Stimulated activated naive B cell treated with anti-CD40 and anti-IgM and Interleukin-4, amounts not matched to agents 10 μg/mL and 1 μg/mL and 100 μg/mL, for 72 hours (primary cell): Measurements from ENCODE around the gene TRRAP.
A peak's percentile ranks its signal among the peaks of the same experiment; 100 is the strongest.

Source experiments
- ATAC-seq, 2 donors: fragments of 150-1000 bp; cut with Tn5 transposase; replicated peaks; 2 replicates each; pipeline ENCODE4 v1.10.0; 2021; ENCODE audit warnings: moderate library complexity in 1 of 2
- DNase-seq: peaks from one replicate; pipeline ENCODE4 v3.0.0; 2021
- H3K27ac Mint-ChIP-seq: one replicate; pipeline ENCODE4 v1.8.0; 2022; ENCODE audit warnings: mild to moderate bottlenecking, mixed read lengths
- H3K27me3 Mint-ChIP-seq, 2 donors: one replicate each; pipeline ENCODE4 v1.8.0; 2022; ENCODE audit warnings: mixed read lengths in 2 of 2
- H3K36me3 Mint-ChIP-seq, 2 donors: one replicate each; pipeline ENCODE4 v1.8.0; 2022; ENCODE audit warnings: mixed read lengths in 2 of 2, mild to moderate bottlenecking in 1 of 2
- H3K4me1 Mint-ChIP-seq, 2 donors: one replicate each; pipeline ENCODE4 v1.8.0; 2022; ENCODE audit warnings: mixed read lengths in 2 of 2, mild to moderate bottlenecking in 1 of 2
- H3K4me3 Mint-ChIP-seq, 2 donors: one replicate each; pipeline ENCODE4 v1.8.0; 2022; ENCODE audit warnings: mild to moderate bottlenecking in 2 of 2, mixed read lengths in 2 of 2, moderate library complexity in 1 of 2
- H3K9me3 Mint-ChIP-seq, 2 donors: one replicate each; pipeline ENCODE4 v1.8.0; 2022; ENCODE audit warnings: mixed read lengths in 2 of 2, mild to moderate bottlenecking in 1 of 2

Gene TRRAP

DNA sequence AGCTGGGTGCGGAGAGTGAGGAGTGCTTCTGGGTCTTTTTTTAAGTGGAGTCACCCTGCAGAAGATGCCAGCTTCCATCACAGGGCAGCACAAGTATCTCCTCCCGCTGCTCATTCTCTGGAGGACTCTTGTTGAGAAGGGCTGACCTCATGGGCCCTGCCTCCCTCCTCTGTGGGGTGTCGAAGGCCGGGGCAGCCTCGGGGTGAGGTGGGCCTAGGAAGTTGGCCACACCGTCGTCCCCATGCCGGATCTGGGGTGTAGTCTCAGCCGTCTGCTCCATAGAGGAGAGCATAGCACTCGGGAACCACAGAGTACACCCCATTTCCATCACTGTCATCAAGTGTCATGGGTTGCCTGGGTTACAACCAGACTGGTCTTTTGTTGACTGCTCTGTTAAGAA lies 85.0 kb downstream of the TRRAP start:
- Mint-ChIP-seq H3K4me3 (no peak overlapping the region), H3K27me3 (no peaks in the 10 kb centered on the region), H3K4me1 (no peaks in the 10 kb centered on the region), H3K27ac (no peak overlapping the region), H3K9me3 (no peaks in the 10 kb centered on the region), H3K36me3 (peaks cover 52 to 65% of the 10 kb centered on the region in 2 donors)
- ATAC-seq: no peak
- DNase-seq: no peak

DNA sequence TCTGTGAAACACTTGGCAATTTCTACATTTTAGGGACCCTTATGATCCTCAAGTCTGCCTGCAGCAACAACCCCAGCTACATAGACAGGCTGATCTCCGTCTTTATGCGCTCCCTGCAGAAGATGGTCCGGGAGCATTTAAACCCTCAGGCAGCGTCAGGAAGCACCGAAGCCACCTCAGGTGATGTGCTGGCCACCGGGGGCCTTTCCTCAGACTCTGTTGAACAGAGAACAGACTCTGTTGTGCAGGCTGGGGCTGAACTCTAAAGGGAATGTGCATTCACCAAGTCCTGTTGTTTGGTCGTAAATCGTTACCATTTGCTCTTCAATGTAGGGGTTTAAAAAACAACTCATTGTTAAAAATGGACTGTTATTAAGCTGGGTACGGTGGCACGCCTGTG lies 86.3 kb downstream of the TRRAP start:
- H3K36me3 Mint-ChIP-seq: peaks cover 58 to 66% of the 10 kb centered on the region in 2 donors
- no peak overlapping the region for H3K4me3 Mint-ChIP-seq
- no peak overlapping the region for H3K27ac Mint-ChIP-seq
- H3K4me1 Mint-ChIP-seq: no peaks in the 10 kb centered on the region
- no peak for ATAC-seq
- DNase-seq: no peak
- H3K27me3 Mint-ChIP-seq: no peaks in the 10 kb centered on the region
- H3K9me3 Mint-ChIP-seq: no peaks in the 10 kb centered on the region

DNA sequence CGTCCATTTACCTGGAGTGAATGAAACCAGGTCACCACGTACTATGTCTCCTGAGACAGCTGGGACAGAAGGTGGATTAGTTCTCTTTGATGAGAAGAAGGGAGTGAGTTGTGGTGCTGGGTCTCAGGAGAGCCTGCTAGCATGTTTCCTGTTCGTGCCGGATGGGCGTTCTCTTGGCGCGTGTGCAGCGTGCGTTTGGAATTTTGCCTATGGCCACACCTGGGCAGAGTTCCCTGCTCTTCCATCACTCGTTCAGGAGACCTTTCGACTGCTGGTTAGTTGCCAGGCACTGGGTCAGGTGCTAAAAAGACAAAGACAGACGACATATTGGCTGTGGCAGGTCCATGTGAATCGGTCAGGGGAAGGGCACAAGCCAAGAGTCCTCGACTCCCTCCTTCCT lies 90.3 kb downstream of the TRRAP start:
- Mint-ChIP-seq H3K4me3 (no peak overlapping the region), H3K27me3 (no peaks in the 10 kb centered on the region), H3K9me3 (no peaks in the 10 kb centered on the region), H3K27ac (no peak overlapping the region), H3K36me3 (peaks cover 66 to 73% of the 10 kb centered on the region in 2 donors), H3K4me1 (no peaks in the 10 kb centered on the region)
- ATAC-seq (no peak), DNase-seq (no peak)

DNA sequence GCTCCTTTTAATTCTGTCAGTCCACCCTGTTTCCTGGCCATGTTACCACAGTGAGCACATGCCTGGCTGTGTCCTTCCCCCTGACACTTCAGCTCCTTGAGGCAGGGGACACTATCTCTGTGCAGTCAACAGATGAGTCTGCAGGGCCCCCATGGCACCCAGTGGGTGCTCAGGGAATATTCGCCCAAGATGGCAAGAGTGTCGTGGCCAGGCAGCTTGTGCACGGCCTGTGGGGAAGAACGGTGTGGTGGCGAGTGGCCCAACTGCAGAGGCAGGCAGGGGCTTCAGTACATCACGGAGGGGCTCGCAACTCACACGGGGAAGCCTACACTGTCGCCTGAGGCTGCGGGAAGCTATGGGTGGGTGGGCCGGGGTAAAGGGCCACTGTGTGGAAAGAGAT lies 91.1 kb downstream of the TRRAP start:
- no peak overlapping the region for H3K4me3 Mint-ChIP-seq
- peak overlapping the region; percentile 20 for H3K27ac Mint-ChIP-seq
- DNase-seq (no peak), ATAC-seq (no peak)
- no peaks in the 10 kb centered on the region for H3K27me3 Mint-ChIP-seq
- no peaks in the 10 kb centered on the region for H3K9me3 Mint-ChIP-seq
- H3K4me1 Mint-ChIP-seq: no peaks in the 10 kb centered on the region
- H3K36me3 Mint-ChIP-seq: peaks cover 70 to 76% of the 10 kb centered on the region in 2 donors

DNA sequence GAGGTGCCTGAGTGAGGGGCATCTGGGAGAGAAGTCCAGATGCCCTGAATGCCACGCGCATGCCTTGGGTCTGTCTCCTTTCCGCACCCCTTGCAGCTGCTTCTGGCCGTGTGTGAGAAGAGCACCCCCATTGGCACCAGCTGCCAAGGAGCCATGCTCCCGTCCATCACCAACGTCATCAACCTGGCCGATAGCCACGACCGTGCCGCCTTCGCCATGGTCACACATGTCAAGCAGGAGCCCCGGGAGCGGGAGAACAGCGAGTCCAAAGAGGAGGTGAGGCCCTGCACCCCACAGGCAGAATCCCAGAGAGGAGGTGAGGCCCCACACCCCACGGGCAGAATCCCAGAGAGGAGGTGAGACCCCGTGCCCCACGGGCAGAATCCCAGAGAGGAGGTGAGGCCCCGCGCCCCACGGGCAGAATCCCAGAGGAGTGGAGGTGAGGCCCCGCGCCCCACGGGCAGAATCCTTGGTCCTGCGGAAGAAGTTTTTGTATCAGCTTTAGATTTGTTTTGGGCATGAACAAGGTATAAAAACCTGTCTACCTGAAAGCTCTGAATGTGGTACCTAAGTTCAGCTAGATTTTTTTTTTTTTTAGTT lies 91.8 kb downstream of the TRRAP start:
- ATAC-seq (no peak), DNase-seq (no peak)
- Mint-ChIP-seq H3K4me3 (no peak overlapping the region), H3K27me3 (no peaks in the 10 kb centered on the region), H3K36me3 (peaks cover 69 to 76% of the 10 kb centered on the region in 2 donors), H3K4me1 (no peaks in the 10 kb centered on the region), H3K9me3 (no peaks in the 10 kb centered on the region), H3K27ac (no peak overlapping the region)

DNA sequence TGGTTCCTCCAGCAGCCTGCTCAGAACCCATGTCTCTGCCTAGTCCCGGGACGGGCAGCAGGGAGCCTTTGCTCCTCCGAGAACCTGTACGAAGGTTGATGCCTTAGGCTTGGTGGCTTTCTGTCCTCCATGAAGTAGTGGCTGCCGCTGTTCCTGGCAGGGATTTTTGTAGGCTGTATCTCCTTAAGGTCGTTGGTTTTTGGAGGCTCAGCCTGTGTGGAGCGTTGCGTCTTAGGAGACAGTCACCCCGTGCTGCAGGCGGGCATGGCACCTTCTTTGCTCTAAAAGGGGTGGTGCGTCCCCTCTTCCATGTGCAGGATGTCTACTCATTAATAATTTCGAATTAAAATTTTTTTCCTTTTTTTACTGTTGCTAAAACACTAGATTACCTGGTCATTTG lies 92.5 kb downstream of the TRRAP start:
- H3K9me3 Mint-ChIP-seq: no peaks in the 10 kb centered on the region
- no peaks in the 10 kb centered on the region for H3K27me3 Mint-ChIP-seq
- DNase-seq: no peak
- no peak overlapping the region for H3K4me3 Mint-ChIP-seq
- no peaks in the 10 kb centered on the region for H3K4me1 Mint-ChIP-seq
- H3K36me3 Mint-ChIP-seq: peaks cover 66 to 76% of the 10 kb centered on the region in 2 donors
- ATAC-seq: no peak
- no peak overlapping the region for H3K27ac Mint-ChIP-seq

DNA sequence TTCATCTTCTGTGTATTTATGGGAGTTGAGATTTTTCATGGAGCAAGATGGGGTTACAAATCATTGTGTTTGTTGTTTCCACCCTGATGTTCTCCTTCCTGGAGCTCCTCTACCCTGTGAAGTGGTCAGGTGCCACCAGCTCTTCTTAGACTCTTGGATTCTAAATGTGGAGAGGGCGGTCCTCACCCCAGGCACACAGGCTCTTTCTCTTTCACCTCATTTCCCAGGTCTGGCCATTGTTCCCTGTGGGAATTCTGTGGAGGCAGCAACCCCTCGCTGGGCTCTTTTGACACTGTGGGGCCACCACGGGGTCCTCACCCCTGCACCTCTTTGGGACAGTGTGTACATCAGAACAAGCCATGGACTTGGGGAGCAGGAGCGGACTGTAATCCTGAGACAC lies 95.9 kb downstream of the TRRAP start:
- H3K27me3 Mint-ChIP-seq: no peaks in the 10 kb centered on the region
- peak overlapping the region; percentile 33 for H3K27ac Mint-ChIP-seq
- H3K9me3 Mint-ChIP-seq: no peaks in the 10 kb centered on the region
- DNase-seq: no peak
- H3K4me1 Mint-ChIP-seq: no peaks in the 10 kb centered on the region
- H3K36me3 Mint-ChIP-seq: peaks cover 65 to 76% of the 10 kb centered on the region in 2 donors
- no peak overlapping the region for H3K4me3 Mint-ChIP-seq
- ATAC-seq: no peak

DNA sequence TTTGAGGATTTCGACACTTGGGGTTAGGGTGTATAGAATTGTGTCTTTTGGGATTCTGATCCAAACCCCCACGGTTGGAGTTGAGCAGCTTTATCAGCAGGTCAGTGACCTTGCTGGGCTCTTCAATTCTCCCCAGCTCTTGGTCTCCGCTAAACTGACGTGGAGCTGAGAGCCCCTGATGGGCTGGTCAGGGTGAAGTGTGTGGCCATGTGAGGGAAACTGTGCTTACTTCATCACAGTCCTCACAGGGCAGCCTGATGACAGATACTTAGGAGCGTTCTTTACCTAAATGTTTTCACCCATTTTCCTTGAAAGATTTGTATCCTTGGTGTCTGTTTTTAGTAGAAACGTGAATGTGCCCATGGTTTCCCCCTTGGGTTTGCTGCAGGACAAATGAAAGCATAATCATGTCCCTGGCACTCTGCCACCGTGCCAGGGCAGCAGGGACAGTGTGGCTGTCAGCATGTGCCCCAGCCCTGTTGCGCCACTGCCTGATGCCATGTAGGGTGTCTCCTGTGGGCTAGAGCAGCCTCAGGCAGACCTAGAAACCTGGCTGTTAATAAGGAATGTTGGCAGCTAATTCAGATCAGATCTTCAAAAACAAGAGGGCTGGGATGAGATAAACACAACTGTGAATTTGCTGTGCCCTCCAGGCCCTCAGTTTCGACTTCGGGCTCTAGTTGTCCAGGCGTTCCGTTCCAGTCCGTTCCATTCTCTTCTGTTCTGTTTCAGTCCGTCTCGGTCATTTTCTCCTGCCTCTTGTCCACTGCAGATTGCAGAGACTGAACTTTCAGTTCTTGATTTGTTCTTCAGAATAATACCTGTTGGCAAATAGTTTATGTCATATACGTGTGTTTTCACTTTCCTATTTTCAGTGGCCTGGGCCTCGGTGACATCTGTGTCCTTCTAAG lies 96.8 kb downstream of the TRRAP start:
- no peak overlapping the region for H3K27ac Mint-ChIP-seq
- no peaks in the 10 kb centered on the region for H3K4me1 Mint-ChIP-seq
- no peak for DNase-seq
- H3K4me3 Mint-ChIP-seq: no peak overlapping the region
- no peak for ATAC-seq
- no peaks in the 10 kb centered on the region for H3K27me3 Mint-ChIP-seq
- H3K36me3 Mint-ChIP-seq: peaks cover 56 to 74% of the 10 kb centered on the region in 2 donors
- H3K9me3 Mint-ChIP-seq: no peaks in the 10 kb centered on the region

DNA sequence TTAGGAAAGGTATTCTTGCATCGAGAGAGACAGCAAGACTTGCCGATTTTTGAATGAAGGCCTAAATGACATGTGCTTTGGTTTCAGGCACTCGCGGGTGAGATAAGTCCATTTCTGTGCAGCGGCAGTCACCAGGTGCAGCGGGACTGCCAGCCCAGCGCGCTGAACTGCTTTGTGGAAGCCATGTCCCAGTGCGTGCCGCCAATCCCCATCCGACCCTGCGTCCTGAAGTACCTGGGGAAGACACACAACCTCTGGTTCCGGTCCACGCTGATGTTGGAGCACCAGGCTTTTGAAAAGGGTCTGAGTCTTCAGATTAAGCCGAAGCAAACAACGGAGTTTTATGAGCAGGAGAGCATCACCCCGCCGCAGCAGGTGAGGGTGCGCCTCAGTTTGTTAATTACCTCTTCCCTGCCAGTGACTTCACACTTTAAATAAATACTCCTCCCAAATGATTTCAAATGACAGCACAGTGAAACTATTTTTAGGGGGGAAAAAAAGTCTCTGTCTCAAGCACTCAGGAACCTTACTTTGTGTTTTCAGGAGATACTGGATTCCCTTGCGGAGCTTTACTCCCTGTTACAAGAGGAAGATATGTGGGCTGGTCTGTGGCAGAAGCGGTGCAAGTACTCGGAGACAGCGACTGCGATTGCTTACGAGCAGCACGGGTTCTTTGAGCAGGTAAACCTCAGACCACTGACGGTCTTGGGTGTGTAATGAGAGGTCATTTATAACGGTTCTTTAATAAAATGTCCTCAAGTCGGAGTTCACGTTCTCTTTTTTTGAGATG lies 98.3 kb downstream of the TRRAP start:
- DNase-seq: no peak
- Mint-ChIP-seq H3K4me3 (no peak overlapping the region), H3K27ac (no peak overlapping the region), H3K9me3 (no peaks in the 10 kb centered on the region), H3K36me3 (peaks cover 50 to 76% of the 10 kb centered on the region in 2 donors), H3K27me3 (no peaks in the 10 kb centered on the region), H3K4me1 (no peaks in the 10 kb centered on the region)
- no peak for ATAC-seq

DNA sequence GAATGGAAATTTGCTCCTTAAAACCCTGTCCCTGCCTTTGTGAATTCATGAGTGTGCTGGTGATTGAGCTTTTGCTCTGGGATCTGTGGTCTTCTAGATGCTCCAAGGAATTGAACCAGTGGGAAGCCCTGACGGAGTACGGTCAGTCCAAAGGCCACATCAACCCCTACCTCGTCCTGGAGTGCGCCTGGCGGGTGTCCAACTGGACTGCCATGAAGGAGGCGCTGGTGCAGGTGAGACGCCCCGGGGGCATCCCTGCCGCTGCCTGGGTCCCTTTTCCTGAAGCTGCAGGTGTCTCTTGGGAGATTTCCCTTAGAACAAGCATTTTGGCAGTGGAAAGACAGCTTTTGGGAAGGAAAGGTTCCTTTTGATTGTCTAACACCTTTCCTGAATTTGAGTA lies 100.3 kb downstream of the TRRAP start:
- Mint-ChIP-seq H3K4me1 (no peaks in the 10 kb centered on the region), H3K36me3 (peaks cover 46 to 75% of the 10 kb centered on the region in 2 donors), H3K9me3 (no peaks in the 10 kb centered on the region), H3K4me3 (no peak overlapping the region), H3K27me3 (no peaks in the 10 kb centered on the region), H3K27ac (no peak overlapping the region)
- ATAC-seq (no peak), DNase-seq (no peak)

DNA sequence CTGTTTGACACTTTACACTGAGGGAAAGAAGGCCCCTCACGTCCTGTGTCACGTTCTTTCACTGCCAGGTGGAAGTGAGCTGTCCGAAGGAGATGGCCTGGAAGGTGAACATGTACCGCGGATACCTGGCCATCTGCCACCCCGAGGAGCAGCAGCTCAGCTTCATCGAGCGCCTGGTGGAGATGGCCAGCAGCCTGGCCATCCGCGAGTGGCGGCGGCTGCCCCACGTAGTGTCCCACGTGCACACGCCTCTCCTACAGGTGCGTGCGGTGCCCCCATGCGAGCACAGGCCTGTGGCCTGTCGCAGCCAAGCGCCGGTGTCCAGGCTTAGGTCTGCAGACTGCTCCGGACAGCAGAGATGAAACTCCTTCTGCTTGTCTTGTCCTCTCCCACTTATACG lies 103.4 kb downstream of the TRRAP start:
- no peak overlapping the region for H3K4me3 Mint-ChIP-seq
- DNase-seq (no peak), ATAC-seq (no peak)
- no peak overlapping the region for H3K27ac Mint-ChIP-seq
- peaks cover 5 to 6% of the 10 kb centered on the region in 2 donors for H3K9me3 Mint-ChIP-seq
- no peaks in the 10 kb centered on the region for H3K27me3 Mint-ChIP-seq
- peaks cover 48 to 76% of the 10 kb centered on the region in 2 donors for H3K36me3 Mint-ChIP-seq
- no peaks in the 10 kb centered on the region for H3K4me1 Mint-ChIP-seq

DNA sequence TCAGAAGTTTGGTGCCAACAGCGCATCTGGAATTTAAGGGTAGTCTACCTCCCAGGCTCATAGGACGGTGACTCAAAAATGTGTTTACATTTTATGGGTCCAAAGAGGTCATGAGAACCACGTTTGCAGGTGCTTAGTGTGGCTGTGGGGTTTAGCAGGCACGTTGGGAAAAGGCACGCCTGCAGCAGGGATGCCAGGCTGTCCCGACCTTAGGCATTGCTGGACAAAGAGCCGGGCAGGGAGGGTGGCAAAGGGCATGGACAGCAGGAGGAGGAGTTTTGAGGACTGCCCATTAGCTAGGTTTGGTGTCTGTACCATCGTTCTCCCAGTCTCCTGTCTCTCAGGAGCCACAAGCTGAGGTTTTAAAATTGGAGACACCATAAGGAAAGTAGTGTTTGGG lies 104.4 kb downstream of the TRRAP start:
- H3K4me3 Mint-ChIP-seq: no peak overlapping the region
- DNase-seq (no peak), ATAC-seq (no peak)
- peaks cover 5 to 6% of the 10 kb centered on the region in 2 donors for H3K9me3 Mint-ChIP-seq
- H3K27me3 Mint-ChIP-seq: no peaks in the 10 kb centered on the region
- H3K27ac Mint-ChIP-seq: no peak overlapping the region
- H3K4me1 Mint-ChIP-seq: no peaks in the 10 kb centered on the region
- peaks cover 53 to 80% of the 10 kb centered on the region in 2 donors for H3K36me3 Mint-ChIP-seq

DNA sequence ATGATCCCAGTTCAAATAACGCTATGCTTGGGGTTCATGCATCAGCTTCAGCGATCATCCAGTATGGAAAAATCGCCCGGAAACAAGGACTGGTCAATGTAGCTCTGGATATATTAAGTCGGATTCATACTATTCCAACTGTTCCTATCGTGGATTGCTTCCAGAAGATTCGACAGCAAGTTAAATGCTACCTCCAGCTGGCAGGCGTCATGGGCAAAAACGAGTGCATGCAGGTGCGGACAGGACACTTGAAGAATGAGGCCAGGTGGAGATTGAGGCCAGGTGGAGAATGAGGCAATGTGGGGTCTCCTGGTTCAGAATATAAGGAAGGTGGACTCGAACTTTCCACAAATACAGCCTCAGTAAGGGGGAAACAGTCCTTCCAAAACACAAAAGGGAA lies 105.8 kb downstream of the TRRAP start:
- Mint-ChIP-seq H3K27ac (no peak overlapping the region), H3K4me3 (no peak overlapping the region), H3K36me3 (peaks cover 54 to 85% of the 10 kb centered on the region in 2 donors), H3K4me1 (no peaks in the 10 kb centered on the region), H3K27me3 (no peaks in the 10 kb centered on the region), H3K9me3 (peaks cover 5 to 6% of the 10 kb centered on the region in 2 donors)
- ATAC-seq: no peak
- DNase-seq: no peak

DNA sequence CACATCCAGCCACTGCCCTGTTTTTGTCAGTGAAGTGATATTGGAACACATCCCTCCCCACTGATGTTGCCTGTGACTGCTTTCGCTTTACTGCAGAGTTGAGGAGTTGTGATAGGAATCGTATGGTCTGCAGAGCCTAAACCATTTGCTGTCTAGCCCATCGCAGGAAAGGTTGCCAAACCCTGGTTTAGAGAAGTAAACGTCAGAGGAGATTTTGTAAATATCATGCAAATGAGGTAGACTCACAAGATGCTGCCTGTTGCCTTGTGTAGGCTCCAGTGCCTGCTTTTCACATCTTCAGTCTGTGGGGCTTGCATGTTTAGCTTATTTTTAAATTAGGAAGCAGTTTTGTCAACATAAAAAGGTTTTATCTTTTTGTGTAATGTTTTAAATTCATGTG lies 107.1 kb downstream of the TRRAP start:
- Mint-ChIP-seq H3K27me3 (no peaks in the 10 kb centered on the region), H3K36me3 (peaks cover 59 to 86% of the 10 kb centered on the region in 2 donors), H3K4me1 (no peaks in the 10 kb centered on the region), H3K9me3 (peaks cover 5 to 6% of the 10 kb centered on the region in 2 donors), H3K27ac (no peak overlapping the region), H3K4me3 (no peak overlapping the region)
- ATAC-seq (no peak), DNase-seq (no peak)
